GM19324 (cell line): ENCODE data around the gene KCNE3.

Experiments
- ATAC-seq: cut with Tn5 transposase; IDR thresholded peaks from one replicate; pipeline ENCODE4 v1.9.1; 2021; ENCODE audit warnings: mild to moderate bottlenecking, moderate library complexity; ENCODE audit not compliant: unreplicated experiment, low FRiP score

The KCNE3 gene

DNA sequence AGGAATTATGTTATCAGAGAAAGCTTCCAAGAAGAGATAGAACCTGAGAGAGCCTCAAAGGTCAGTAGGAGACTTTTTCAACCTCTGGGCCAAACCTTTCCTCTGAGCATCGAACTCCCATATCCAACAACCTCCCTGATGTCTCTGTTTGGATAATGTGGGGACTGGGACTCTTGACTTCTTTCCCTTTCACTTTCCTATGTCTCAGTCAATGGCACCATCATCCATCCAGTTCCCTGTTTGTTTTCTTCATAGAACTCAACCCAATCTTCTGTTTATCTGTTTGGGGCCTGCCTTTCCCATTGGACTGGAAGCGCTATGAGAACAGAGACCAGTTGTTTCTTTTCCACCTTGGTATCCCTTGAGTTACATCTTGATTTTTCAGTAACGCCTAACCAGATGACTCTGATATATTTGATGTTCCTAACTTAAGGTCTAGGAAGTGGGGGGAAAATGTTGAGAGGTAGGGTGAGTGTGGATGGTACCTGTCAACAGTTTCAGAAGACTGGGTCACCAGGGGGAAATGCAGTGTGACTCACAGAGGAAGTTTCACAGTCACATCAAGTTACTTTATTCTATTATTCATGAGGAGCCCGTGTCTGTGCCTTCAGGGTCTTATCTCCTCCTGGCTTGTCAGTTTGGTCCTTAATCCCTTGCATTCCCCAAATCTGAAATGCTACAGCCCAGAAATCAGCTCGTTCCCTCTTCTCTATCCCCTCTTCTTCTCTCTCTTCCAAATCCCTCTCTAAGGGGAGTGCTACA lies 4.5 kb upstream of the KCNE3 start:
- no peak for ATAC-seq

DNA sequence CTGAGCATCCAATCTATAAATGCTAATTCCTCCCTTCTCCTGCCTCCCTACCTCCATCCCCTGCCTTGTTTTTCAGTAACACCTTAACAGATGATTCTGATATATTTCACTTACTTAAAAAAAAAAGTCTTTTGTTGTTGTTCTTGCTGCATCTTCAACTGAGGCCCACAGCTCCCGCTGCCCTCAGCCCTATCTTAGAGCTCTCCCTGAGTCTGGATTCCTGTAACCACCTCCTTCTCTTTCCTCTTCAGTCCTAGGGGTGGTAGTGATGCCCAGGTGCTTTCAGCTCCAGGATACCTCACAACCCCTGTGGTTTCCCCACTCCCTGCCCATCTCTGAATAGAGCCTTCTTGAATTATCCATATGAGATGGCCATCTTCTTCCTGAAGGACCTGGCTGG lies 3.7 kb upstream of the KCNE3 start:
- no peak for ATAC-seq

DNA sequence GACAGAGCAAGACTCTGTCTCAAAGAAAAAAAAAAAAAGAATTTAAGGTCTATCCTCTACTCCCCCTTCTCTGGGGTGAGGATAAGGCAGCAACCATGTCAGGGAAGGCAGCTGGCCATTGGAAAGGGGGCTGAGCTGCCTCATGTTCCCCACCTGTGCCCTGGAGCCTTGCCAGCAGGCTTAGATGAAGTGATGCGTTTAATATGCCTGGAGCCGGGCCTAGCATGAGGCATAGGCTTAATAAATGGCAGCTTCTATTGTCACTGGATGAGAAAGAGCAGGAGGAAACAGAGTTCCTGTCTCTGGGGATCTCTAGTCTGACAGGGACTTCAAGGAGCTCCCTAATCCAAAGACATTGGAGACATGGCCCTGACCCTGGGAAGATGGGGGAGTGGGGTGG lies 3.2 kb upstream of the KCNE3 start:
- ATAC-seq, result no peak

DNA sequence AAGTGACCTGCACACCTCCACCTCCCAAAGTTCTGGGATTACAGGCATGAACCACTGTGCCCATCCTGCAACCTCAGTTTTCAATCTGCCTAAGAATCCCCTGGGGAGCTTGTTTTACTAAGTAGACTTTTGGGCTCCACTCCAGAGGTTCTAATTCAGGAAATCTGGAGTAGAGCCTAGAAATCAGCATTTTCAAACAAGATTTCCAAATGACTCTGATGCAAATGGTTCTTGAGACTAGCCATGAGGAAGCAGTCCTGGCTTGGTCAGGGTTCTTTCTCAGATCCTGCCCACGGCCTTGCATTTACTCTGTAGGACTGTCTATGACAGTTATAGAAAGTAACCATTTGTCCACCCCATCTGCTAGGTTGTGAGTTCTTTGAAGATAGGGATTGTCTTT lies 1.6 kb upstream of the KCNE3 start:
- no peak for ATAC-seq

DNA sequence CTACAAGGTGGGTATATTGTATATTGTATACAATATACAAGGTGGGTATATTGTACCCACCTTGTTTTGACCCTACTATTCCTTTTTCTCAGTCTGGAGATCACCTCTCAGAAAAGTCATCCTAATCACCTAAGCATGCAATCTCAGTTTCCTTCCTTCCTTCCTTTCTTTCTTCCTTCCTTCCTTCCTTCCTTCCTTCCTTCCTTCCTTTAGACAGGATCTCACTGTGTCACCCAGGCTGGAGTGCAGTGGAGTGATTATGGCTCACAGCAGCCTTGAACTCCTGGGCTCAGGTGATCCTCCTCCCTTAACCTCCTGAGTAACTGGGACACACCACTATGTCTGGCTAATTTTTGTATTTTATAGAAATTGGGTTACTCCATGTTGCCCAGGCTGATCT lies 1.2 kb upstream of the KCNE3 start:
- ATAC-seq, result no peak

DNA sequence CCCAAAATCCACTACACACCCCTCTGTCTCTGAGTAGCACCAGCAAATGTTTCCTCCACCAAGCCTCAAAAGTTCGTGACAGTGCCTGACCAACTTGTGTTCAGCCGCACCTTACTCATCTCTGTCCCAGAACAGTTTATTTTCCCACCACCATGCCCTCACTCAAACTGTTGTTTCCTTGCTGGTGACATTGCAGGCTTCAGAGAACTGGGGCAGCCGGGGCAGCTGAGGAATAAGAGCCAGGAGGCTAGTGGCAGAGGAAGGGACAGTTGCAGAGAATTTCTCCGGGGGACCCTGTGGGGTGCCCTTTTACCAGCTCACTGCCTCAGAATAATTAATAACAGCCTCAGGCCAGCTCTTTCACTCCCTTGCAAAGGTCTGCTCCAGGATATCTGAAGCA lies 709 bp upstream of the KCNE3 start:
- ATAC-seq, result no peak

DNA sequence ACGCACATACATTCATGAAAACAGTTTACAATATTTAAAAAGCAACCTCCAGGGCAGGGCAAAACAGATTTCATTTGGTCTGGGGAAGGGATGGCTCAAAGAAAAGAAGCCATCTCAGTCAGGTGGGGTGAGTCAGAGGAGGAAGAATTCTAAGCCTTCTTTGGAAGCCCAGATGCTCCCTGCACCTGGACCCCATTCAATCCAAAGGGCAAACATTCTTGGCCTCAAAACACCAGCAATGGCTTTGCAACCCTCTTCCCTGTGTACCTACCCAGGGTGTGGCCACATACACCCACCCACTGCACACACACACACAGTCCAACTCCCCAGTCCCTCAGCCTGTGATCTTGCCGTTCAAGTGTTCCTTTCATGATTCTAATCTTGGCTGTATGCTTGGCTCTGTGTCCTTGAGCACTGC lies 2.0 kb downstream of the KCNE3 start:
- ATAC-seq, result no peak

DNA sequence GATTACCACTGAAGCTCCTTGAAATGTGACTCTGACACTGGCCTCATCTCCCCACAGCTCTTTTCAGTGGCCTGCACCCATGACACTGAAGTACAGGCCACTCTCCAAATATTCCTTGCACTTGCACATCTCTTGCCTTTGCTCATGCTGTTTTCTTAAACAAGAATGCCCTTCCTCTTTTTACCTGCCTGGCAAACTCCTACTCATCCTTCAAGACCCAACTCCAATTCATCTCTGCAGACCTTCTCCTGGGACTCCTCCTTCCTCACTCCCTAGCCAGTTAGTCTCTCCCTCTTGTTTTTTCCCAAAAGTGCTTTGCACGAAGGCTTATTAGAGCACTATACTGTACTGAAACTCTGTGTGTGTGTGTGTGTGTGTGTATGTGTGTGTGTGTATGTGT lies 2.6 kb downstream of the KCNE3 start:
- ATAC-seq, result no peak

DNA sequence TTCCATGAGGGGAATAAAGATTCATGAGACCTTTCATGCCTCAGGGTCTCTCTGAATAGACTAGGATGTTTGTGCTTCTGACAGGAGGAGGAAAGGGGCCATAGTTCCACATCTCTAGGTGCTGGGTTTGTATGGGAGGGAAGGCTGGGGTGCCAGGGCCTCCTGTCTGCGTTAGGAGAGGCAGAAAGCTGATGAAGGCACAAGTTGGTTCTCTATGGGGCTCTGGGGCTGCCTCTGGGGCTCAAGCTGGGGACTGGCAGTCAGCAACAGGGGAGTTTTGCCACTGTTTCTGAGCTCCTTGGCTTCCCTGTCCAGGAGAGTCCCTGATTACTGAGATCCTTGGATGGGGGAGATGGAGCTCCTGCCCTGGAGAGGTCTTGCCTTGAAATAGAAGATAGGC lies 4.1 kb downstream of the KCNE3 start:
- no peak for ATAC-seq

DNA sequence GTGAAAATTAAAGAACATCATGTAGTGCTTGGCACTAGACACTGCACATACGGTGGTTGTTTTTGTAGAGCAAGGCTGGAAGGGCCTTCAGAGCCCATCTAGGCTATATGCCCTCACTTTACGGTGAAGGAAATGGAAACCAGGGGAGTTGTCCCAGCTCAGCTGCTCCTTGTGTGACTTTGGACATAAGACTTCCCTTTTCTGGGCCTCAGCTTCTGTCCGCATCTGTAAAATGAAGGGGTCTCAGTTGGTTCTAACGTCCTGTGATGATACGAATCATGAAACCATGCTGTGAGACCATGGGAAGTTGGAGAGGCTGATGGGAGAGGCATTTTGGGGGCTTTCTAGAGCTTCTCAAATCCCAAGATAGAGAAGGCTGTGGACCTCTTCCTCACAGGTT lies 4.7 kb downstream of the KCNE3 start:
- ATAC-seq, result no peak

DNA sequence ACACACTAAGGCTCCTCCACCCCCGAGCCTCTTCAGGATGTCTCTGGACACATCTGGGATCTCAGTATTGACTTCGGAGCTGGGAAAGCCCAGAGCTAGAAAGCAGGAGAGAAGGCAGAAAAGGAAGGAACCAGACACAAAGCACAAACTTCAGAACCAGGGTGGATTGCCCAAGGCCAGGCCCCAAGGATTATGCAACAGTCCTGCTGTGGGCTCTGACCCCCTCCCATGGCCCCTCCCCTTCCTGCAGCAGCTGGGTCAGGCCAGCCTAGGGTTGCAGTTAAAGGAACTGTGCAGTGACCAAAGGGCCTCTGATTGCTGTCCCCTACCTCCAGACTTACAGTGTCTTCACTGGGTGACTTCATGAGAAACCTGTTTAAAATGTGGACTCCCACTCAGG lies 5.3 kb downstream of the KCNE3 start:
- ATAC-seq, result no peak

DNA sequence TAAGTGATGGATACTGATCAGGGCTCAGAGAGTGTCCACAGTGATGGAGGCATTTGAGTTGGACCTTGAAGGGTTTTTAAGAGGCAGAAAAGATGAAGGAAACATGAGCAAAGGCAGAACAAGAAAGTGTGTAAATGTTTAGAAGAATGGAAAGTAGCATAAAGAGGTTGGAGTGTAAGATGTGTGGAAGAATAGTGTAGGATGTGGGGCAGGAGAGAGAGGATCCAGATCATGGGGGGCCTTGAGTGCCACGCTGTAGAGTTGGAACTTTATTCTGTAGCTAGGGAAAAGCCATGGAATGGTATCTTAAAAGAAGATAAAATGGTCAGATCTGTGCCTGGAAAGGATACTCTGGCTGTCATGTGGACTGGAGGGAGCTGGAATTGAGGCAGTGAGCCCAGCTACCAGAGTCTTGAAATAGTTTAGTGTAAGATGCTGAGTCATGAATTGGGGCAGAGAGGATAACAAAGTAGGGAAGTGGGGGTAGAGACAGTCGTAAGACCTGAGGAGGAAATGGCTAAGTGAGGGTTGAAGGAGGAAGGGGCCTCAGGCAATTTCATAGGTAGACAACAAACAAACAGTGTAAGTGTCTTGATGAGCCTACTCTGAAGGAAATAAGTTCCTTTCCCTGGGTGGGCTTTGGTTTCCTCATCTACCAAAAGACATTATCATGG lies 6.7 kb downstream of the KCNE3 start:
- no peak for ATAC-seq

DNA sequence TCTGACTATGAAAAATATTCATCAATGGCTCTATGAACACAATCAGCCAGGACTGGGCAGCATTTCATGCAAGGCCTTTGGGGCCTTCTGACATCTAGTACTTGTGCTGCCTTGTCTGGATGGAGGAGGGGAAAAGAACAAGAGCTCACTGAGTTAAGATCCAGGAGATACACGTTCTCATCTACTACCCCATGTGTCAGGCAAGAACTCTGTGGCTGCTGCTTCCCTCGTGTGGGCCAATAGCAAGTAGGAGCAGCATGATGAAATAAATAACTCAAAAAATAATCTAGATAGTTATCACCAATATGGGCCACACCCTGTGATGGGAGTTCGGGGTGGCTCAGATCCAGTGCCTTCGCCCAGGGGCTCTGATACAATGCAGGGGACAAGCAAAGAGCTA lies 7.3 kb downstream of the KCNE3 start:
- no peak for ATAC-seq

DNA sequence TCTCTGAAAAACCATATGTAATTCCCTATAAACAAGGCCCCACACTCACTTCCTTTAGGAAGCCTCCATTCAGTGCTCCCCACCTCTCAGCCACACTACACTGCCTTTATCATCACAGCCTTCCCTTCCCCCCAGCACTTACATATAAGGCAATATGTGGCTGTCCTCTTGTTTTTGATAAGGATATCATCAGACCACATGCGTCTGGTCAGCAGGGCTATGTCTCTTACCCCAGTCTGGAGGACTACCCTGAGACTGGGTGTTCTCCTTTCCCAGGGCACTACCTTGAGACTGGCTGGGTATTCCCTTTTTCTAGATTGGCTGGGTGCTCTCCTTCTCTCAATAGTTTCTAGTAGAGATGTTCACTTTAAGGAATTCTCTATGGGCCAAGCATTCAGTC lies 7.8 kb downstream of the KCNE3 start:
- no peak for ATAC-seq

DNA sequence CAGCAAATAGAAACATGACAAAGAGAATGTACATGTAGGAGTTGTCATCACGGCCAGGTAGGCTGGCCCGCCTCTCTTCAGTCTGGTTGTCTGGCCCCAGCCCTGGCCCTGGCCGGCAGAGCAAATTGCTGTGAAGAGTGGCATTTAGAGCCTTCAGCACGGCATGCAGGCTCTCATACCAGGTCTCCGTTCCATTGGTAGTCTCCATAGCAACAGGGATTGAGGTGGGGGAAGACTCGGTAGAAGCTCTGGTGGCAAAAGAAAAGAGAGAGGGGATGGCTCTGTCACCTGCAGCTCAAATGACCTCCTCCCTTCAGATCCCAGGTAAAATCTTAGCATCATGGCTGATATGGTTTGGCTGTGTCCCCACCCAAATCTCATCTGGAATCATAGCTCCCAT lies 10.0 kb downstream of the KCNE3 start:
- ATAC-seq, result no peak

DNA sequence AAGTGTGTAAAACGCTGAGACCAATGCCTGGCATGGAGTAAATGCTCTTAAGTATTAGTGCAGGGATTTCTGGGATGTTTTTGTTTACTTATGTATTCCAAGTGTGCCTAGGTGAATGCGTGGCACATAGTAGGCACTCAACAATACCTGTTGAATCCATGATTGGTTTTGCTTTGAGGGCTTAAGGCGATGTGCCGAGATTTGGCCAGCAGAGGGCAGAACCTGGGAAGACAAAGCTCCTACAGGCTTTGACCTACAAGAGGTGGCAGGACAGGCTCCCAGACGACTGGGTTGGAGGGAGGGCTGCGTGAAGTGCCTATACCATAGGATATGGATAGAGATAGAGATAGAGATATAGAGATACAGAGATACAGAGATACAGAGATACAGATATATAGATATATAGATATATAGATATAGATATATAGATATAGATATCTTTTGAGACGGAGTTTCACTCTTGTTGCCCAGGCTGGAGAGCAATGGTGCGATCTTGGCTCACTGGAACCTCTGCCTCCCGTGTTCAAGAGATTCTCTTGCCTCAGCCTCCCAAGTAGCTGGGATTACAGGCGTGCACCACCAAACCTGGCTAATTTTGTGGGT lies 13.9 kb downstream of the KCNE3 start:
- no peak for ATAC-seq

DNA sequence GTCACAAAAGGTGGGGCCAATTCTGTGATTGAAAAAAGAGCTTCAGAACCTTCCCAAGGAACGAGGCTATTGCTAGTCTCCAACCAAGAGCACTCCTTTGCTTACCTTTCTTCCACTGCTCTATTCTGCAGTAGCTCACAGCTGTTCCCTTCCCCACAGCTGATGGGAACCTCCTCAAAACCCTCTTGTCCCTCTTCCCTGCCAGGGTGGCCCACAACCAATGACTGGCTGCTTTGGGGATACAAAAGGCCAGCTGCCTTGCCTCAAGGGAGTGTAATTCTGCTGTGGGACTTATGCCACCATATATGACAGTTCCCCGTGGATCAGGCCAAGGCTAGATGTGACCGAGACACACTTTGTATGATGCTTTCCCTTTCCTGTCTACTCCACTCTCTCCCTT lies 15.0 kb downstream of the KCNE3 start:
- no peak for ATAC-seq

DNA sequence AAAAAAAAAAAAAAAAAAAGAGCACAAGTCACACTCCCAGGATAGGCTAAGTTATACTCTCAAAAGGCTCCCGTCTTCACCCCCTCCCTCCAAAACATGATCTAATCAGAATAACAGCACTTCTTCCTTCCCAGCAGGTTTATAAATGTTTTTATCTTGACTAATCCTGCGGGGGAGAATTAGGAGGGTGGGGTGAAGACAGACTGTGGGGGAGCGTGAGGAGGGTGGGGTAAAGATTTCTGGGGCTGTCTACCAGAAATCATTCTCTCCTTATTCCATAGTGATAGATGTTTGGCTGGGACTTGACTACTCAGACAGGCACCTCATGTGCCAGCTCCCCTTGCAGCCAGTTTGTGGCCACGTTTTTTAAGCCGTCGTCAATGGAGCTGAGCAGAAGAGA lies 17.0 kb downstream of the KCNE3 start:
- ATAC-seq, result no peak

DNA sequence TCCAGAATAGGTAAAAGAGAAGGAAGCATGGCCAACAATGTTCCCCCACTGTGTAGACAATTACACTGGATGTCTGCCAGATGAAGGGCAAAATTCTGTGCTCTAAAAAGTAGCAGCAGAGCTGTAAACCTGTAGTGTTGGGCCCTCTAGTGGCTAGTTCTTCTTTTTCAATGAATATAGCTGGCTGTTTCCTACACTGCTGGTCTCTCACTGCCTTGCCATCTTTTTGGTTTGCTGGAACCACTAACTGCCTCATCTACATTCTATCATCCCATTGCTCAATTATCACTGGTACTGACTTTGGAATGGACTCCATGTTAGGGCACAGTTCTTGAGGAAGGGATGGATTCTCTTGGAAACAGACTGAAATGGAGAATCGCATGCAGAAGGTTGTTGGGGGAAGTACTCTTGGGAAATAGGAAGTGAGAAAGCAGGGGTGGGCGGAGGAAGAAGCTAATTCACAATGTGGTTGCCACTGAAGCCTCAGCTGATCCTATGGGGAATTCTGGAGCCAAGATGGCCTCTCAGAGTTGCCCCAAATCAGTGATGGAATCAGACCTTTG lies 17.9 kb downstream of the KCNE3 start:
- no peak for ATAC-seq

DNA sequence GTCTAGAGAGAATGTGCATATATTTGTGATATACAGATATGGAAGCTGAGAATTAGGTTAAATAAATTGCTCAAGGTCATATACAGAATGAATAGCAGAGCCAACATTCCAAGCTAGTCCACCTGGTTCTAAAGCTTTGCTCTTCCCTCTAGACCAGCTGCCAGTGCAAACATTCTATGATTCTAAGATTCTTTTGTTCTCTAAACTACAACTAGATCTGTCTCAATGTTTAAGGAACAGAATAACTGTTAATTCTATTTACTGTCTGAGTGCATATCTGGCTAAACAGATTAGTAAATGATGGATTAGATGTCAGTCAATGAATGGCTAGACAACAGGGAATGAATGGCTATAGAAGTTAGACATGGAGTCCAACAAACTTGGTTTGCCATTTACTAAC lies 19.6 kb downstream of the KCNE3 start:
- no peak for ATAC-seq

DNA sequence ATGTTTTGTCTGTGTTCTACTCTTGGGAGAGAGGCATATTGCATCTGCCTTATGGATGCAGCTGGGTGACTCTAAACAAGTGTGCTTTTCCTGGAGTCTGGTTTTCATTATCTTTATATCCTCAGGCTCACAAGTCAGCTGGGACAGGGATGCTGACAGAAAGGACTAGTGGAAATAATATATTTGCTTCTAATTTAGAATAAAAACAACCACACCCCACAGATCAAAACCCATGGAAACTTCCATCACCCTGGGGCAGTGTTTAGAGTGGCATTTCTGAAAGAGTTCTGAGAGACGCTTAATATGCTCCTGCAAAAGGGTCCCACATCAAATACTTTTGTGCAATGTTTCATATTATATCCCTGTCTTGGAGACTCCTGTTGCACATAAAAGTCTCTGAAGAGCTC lies 20.8 kb downstream of the KCNE3 start:
- no peak for ATAC-seq
